LHCN-M2 (cell line): ENCODE results near the gene PSAPL1. TPM values are rescaled to one million over a fixed set of nuclear protein-coding genes. Genes with fewer than 3 reads are reported as not detected.

Experiments
- DNase-seq: peaks from one replicate; pipeline ENCODE4 v3.0.0-alpha.2; 2012; ENCODE audit warnings: low read depth
- polyA plus RNA-seq: library from polyadenylated mRNA; unstranded; fragments of >200 nt; gene quantifications from one replicate; pipeline ENCODE4 v1.2.1, GENCODE V29; 2012; ENCODE audit warnings: missing spikeins
- total RNA-seq: library from RNA; depleted of rRNA; stranded (reverse); fragments of >200 nt; gene quantifications from 2 replicates; pipeline ENCODE4 v1.2.3, GENCODE V29; 2014; rRNA removed

The PSAPL1 gene
- not detected in 2 replicates for total RNA-seq
- polyA plus RNA-seq = not detected

GRCh38 chr4:7434766-7435150, at the start of gene PSAPL1:
TSS of gene PSAPL1 (minus strand) at chr4:7434930. CDS start at chr4:7434879, 51 bp downstream.
- peak; percentile 4 for DNase-seq

GRCh38 chr4:7481227-7481626, 46.5 kb upstream of the PSAPL1 start:
- DNase-seq = no peak

GRCh38 chr4:7480423-7480822, 45.7 kb upstream of the PSAPL1 start:
- DNase-seq = no peak

GRCh38 chr4:7478665-7479064, 43.9 kb upstream of the PSAPL1 start:
- DNase-seq = no peak

GRCh38 chr4:7477695-7478094, 43.0 kb upstream of the PSAPL1 start:
- DNase-seq = no peak

GRCh38 chr4:7476820-7477219, 42.1 kb upstream of the PSAPL1 start:
- no peak for DNase-seq

GRCh38 chr4:7475207-7475606, 40.5 kb upstream of the PSAPL1 start:
- DNase-seq = no peak

GRCh38 chr4:7474320-7474719, 39.6 kb upstream of the PSAPL1 start:
- DNase-seq = no peak

GRCh38 chr4:7473081-7473480, 38.4 kb upstream of the PSAPL1 start:
- DNase-seq = no peak

GRCh38 chr4:7472442-7473013, 37.8 kb upstream of the PSAPL1 start:
- DNase-seq = no peak

GRCh38 chr4:7470522-7471128, 35.9 kb upstream of the PSAPL1 start:
- no peak for DNase-seq

- no peak for DNase-seq
Observed at GRCh38 chr4:7470111-7470510, 35.4 kb upstream of the PSAPL1 start.

GRCh38 chr4:7469023-7469422, 34.3 kb upstream of the PSAPL1 start:
- DNase-seq = no peak

GRCh38 chr4:7467471-7467870, 32.7 kb upstream of the PSAPL1 start:
- DNase-seq = no peak

GRCh38 chr4:7466904-7467303, 32.2 kb upstream of the PSAPL1 start:
- no peak for DNase-seq

GRCh38 chr4:7466215-7466614, 31.5 kb upstream of the PSAPL1 start:
- no peak for DNase-seq

- no peak for DNase-seq
Observed at GRCh38 chr4:7465017-7465416, 30.3 kb upstream of the PSAPL1 start.

- no peak for DNase-seq
Observed at GRCh38 chr4:7464259-7464655, 29.5 kb upstream of the PSAPL1 start.

- no peak for DNase-seq
Observed at GRCh38 chr4:7463566-7464258, 29.0 kb upstream of the PSAPL1 start.

- peak; percentile 3 for DNase-seq
Observed at GRCh38 chr4:7462509-7462971, 27.8 kb upstream of the PSAPL1 start.

GRCh38 chr4:7461230-7461629, 26.5 kb upstream of the PSAPL1 start:
- no peak for DNase-seq

GRCh38 chr4:7460566-7460965, 25.8 kb upstream of the PSAPL1 start:
- DNase-seq = peak; percentile 28

- DNase-seq = no peak
Observed at GRCh38 chr4:7459471-7459870, 24.7 kb upstream of the PSAPL1 start.
